ENCODE results near the gene WDR11.

Gene WDR11

GRCh38 chr10:120953897-120954296, 102.7 kb downstream of the WDR11 start:
- DNase-seq (ENCODE audit: low read depth) = no peak
- no peak for TF ChIP-seq CTCF (IDR thresholded peaks at IDR 0.05; ENCODE audit: low read depth, low read length, missing control alignments)

More at GRCh38 chr10:120953897-120954296, 102.7 kb downstream of the WDR11 start:
- no peak overlapping the region for H3K4me3 ChIP-seq (ENCODE audit: low read depth, low read length)
- in situ Hi-C loops (cut with HindIII; ENCODE audit: low sequenced_read_pairs) = no loop called here
